HG02763 (cell line): Measurements from ENCODE around the gene DCTN1.
A peak's percentile ranks its signal among the peaks of the same experiment; 100 is the strongest.
"Not testable (repeated sequence)": the region's sequence is repeated elsewhere in the genome, so short reads cannot be mapped to it uniquely, and the experiment has no call there.

Experiments
- ATAC-seq: cut with Tn5 transposase; IDR thresholded peaks from one replicate; pipeline ENCODE4 v1.9.1; 2021; ENCODE audit warnings: mild to moderate bottlenecking, moderate library complexity; ENCODE audit not compliant: unreplicated experiment

DCTN1 gene

DNA sequence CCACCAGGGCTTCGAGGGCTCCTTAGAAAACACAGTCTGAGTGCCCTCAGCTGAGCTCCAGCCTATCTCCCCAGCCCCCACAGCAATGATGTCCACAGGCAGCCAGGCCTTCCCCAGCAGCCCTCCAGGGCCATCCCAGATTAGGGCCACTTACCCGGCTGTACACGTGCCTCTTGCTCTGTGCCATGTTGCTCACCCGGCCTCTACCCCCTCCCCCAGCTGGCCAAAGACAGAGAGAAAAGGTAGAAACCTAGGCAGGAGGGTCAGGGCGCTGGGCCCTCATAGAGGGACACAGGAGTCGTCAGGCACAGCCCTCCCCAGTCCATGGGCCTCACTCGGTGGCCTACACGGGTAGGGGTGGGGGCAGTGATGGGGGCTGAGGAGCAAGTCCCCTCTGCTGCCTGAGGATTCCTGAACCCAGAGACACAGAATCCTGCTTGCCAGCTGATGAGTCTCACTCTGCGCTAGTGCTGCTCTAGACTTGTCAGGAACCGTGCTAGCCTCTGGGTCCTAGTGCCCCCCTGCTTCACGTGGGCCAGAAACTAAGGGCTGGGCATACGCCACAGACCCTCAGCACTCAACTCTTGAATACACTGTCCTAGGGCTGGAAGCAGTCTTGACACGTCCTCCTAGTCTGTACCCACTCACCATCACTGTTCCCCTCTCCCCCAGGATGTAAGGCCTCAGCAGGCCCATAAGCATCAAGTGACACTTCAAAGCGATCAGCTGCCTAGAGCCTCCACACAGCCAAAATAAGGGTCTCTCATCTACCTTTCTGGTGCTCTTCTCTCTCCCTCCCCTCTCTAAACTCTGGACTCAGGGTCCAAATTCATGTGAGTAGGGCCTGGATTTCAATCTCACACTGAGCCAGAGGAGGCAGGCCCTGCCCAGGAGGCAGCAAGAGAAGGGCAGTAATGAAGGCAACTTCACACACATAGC is at the start of gene DCTN1:
DCTN1 (minus strand) TSS at position 461 of the 939 bp plus-strand sequence; CDS start at position 187, 274 bp downstream.
- no peak for ATAC-seq

DNA sequence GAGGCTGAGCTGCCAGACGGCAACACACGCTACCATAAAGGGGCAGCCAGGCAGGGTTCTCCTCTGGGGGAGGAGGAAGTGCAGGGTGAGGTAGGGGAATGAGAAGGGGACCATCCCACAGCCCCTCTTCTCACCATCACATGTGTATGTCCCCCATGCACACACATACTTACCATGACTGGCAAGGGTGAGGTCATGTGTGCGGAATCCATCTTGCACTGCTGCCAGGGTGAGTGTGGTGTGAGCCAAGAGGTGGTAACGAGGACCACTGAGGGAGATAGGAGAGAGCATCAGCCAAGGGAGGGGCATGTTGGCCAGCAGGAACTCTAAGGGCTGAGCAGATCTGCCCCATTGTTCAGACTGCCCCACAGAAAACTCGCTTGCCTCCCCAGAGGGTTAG is 48.6 kb upstream of the DCTN1 start:
- ATAC-seq = no peak

DNA sequence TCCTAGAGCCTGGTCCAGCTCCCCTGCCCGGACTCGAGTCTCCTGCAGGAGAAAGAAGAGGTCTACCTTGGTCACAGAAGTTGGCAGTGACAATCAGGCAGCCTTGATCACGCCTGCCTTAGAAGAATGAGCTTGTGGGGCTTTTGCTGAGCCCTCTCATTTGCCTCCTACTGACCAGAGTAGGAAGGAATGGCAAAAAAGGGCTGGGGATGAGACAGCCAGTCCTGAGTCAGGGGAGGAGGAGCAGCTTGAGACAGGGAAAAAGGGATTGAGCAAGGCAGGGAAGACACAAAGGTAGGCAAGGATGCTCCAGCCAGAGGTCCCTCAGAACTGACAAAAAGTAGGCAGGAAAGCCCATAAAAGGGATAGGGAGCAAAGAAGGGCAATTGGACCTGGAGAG is 47.4 kb upstream of the DCTN1 start:
- no peak for ATAC-seq

DNA sequence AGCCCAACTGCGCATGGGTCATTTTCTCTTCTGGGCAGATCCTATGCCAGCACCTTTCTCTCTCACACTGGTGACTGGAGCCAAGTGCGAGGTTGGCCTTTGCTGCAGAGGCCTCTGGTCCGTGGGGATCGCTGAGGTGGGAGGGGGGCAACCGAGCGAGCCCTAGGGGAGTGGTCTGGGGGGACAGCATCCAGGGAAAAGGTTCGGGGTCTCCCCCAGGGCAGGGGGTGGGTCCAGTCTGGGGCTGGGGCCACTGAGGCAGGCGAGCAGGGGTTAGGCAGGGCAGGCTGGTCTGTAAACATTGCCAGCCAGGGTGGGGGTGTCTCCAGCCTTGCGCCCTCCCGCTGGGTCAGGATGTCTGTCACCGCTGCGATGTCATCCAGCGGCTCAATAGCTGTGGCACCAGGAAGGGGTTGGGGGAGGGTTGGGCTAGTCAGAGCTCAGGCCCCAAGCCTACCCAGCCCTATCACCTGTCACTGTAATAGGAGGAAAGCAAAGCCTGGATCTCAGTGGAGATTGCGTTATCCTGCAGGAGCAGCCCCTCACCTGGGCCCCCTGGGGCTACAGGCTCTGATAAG is 46.2 kb upstream of the DCTN1 start:
- no peak for ATAC-seq

DNA sequence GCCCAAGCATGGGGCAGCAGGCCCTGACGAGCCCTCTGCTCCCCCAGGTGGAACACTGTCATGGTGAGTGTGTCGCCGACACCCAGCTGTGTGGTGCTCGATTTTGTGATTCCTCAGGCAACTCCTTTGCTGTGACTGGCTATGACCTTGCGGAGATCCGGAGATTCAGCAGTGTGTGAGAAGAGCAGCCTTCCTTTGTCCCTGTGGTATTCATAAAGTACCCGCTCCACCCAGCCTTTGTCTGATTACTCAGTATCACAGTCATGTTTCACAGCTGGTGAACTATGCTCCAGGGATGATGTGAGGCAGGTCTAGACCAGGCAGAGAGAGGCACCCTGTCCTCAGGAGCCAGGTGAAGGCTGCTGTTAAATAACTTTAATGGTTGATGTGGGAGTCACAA is 45.4 kb upstream of the DCTN1 start:
- no peak for ATAC-seq

DNA sequence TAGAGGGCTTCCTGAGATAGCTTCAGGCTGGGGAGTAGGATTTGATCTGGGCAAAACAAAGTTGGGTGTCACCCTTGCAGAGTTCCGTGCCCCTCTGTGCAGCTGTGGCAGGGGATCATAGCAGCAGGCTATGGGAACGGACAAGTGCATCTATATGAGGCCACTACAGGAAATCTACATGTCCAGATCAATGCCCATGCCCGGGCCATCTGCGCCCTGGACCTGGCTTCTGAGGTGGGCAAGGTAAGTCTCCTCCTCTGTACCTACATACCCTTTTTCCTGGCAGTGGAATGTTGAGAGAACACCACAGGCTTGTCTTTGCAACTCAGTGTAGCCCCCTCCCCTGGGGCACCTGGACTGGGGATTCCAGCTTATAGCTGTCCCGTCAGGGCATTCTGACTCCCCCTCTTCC is 44.9 kb upstream of the DCTN1 start:
- ATAC-seq = no peak

DNA sequence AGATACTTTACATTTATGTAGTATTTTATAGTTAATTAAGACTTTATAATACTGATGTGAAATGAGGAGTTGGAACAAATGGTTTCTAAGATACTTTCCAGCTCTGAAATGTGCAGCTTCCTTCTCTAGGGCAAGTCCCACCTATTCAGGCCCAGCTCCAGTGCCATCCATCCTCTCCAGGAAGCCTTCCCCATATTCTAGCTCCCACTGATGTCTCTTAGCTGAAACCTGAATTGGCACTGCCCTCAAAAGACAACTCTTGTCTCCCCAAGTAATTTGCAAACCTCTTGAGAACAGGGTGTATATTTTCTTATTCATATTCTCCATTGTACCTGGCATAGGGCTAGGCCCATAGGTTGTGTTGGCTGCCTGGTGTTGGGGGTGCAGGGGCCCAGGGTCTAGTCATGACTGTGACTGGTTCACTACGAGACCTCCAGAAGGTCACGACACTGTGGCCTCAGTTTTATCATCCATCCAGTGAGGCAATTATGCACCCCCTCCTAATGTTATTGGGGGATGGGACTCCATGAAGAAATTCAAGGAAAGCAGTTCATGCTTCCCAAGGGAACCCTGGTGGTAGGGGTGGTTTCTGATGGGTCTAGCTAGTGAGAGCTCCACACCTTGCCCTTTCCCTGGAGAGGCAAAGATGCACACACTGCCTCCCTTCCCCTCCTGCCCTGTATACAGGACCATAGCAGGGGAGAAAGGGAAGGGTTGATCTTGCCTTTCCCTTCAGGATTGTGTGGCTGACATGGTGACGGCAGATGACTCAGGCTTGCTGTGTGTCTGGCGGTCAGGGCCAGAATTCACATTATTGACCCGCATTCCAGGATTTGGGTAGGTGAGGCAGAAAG is 44.3 kb upstream of the DCTN1 start:
- no peak for ATAC-seq

DNA sequence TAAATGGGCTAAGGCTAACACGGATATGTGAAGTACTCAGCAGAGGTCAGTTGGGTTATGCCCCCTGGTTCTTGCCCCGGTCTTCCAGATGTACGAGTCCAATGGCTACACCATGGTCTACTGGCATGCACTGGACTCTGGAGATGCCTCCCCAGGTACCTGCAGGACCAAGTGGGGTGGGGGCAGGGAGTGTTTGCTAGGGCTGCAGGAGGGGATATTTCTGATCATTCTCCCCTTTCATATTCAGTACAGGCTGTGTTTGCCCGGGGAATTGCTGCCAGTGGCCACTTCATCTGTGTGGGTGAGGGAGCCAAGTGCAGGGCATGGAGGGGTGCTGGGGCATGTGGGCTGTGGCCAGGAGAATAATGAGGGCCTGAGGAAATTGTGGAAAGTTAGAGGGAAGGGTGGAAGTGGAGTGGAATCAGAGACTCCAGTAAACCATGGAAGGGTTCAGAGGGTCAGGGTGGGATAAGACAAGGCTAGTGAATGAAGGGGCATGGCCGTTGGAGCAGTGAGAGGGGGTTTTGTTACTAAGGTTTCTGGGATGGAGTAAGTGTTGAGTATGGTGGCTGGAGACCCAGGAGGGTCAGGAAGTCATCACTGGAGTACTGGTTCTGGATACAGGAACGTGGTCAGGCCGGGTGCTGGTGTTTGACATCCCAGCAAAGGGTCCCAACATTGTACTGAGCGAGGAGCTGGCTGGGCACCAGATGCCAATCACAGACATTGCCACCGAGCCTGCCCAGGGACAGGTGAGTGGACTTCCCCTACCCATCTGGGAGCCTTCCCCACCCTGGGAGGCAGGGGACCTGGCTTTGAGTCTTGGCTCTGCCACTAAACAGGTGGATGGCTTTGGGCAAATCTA is 43.4 kb upstream of the DCTN1 start:
- ATAC-seq = no peak

DNA sequence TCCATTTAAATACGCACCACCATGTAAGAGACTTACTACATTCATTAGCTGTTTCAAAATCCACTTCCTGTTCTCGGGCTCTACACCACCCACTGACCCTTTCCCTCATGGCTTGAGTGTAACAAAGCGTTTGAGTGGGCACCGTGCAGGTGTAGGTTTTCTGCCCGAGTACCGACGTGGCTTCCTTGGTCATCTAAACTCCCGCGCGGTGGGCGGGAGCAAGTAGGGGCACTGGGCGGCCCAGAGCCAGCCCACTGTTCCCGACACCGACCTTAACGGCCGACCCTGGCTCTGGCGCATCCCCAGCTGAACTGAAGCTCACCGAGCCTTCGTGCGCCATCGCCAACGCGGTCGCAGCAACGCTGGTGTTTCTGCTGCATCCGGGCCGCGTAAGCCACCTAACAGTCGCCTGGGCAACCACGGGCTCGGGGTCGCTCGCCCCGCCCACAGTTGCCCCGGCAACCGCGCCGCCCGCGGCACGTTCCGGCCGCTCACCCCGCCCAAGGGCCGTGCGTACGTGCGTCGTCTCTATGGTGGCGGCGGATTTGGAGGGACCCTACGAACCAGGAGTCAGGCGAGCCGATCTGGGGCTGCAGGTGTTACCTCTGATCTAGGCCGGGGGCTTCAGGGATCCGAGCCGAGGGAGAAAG is 41.2 kb upstream of the DCTN1 start, which contains the start of the genes C2orf81 and WDR54:
C2orf81 (minus strand) TSS at position 399 of the 650 bp plus-strand sequence; CDS start at position 340, 59 bp downstream.
WDR54 (plus strand) TSS at position 510 of the 650 bp plus-strand sequence. CDS start 424 bp downstream, outside the sequence.
- peak; percentile 91 for ATAC-seq

DNA sequence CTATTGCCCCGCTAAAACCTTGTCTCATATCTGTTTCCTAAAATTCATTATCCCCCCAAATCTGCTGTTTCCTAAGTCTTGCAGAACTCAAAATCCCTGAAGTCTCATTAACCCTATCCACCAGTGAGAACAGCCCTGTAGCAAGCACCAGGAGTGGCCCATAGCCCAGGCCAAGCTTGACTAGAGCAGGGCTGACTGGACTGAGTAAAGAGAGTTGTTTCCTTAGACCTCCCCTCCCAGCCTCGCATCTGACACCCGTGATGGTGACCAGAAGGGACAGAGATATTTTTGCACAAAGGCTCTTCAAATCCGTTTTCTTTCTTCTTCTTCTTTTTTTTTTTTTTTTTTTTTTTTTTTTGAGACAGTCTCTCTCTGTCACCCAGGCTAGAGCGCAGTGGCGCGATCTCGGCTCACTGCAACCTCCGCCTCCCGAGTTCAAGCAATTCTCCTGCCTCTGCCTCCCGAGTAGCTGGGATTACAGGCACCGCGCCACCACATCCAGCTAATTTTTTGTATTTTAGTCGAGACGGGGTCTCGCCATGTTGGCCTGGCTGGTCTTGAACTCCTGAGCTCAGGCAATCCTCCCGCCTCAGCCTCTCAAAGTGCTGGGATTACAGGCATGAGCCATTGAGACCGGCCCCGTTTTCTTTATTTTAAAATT is 40.5 kb upstream of the DCTN1 start:
- not testable (repeated sequence) for ATAC-seq

DNA sequence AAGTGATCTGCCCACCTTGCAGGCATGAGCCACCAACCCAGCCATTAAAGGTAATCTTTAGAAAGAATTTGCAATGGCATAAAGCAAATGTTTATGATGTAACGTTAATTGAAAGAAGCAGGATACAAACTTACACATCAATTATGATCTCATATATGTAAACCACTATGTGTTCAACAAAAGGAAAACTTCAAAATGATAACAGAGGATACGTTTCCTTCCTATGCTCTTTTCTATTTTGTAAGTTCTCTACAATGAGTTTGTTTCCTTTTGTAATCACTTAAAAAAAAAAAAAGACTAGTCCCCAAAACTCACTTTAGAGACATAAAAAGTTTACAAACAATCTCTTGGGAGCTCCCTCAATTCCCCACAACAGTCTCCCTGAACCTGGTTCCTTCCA is 39.9 kb upstream of the DCTN1 start:
- no peak for ATAC-seq

DNA sequence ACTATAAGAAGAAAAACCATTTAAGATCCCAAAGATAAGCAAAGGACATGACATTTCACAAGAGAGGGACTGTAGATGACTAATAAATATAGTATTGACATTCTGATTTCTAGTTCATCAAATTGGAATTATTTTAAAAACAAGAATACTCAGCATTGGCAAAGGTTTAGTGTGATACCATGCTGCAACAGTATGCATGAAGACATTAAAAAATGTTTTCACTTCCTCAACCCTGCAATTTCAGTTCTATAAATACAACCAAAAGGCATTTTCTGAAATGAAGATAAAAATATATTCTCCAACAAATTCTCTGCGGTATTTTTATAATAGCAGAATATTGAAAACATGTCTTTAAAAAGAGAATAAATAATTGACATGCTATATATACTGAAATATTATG is 39.2 kb upstream of the DCTN1 start:
- no peak for ATAC-seq

DNA sequence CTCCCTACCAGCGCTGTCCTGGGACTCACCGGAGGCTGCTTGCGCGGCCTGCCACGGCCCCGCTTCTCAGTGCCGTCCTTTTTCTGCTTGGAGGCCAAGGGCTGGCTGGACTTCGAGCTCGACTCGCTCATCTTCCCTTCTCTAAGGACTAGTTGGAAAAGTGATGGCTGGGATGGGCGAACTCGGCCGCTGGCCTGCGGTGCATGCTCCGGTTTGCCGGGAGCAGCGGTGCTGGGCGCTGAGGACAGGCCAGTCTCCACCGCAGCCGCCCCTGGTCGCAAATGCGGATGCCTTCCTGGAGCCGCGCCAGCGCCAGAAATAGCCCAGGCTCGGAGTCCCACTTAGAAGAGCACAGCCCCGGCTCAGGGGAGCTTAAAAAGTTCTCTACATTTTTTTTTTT is 38.2 kb upstream of the DCTN1 start:
- ATAC-seq = no peak

DNA sequence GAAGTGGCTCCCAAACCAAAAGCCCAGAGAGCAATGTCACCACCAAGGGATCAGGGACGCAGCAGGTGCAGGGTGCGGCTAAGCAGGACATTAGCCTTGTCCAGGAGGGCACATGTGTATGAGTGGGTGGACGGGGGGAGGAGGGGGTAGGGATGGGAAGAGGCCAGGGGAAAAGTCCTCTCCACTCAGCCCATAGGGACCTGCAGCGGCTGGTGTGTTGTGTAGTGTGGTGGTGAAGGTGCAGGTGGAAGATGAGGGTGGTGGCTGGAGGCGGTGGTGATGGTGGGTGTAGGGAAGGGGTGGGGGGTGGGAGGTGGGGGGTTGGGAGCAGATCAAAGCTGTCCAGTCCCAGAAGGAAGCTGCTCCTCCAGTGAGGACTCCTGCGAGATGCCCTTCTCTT is 37.7 kb upstream of the DCTN1 start:
- no peak for ATAC-seq

DNA sequence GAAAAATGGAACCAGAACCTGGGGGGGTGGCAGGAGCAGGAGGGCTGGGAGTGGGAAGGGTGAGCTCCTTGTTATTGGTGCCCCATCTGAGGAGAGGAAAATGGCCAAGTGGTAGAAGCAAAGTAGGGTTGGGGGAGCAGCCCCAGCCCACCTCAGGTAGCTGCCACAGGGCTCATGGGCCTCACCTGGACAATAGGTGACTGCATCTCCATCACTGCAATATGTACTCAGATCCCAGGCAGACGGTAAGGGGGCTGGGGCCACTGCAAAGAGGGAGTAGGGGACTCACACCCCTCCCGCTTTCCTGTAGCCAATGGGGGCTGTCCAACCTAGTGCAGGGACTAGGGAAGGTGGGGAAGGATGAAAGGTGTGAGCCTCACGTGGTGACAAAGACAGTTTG is 37.1 kb upstream of the DCTN1 start:
- no peak for ATAC-seq

DNA sequence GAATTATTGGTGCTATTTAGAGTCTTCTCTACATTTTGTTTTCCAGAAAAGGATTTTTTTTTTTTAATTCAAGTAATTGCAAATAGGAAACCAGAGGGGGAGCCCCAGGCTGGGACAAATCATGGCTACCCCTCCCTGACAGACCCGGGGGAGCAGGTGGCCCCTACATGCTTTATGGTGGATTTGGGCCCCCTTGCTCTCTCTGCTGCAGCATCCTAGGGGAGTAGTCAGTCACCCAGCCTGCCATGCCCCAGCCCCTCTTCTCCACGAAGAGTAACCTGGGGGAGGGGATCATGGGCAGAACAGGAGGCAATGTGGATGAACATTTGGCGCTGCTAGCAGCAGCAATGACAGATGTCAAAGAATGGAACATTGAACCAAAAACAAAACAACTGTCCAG is 36.7 kb upstream of the DCTN1 start:
- no peak for ATAC-seq

DNA sequence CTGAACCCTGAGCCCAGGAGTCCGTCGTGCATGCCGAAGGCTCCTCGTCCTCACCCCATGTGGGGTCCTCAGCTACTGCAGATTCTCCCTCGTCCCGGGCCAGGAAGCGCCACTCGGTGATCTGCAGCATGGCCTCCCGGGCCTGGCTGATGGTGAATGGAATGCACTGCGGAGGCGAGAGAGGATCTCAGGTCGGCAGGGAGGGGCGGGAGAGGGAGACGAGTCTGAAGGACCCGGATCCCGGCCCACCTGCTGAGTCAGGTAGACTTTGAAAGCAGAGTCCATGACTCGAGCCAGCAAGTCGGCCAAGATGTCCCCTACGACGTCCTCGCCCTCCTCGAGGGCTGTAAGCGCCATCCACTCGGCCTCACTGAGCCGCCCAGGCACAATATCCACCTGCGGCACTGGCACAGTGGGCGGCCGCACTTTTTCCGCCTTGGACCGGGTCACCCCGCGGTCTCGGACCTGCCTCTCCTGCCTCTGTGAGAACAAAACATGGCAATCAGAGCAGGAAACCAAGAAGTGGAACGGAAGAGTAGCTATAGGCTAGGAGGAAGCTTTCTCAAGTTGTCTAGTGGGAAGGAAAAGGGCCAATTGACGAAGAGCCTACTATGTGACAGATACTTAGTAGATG is 35.8 kb upstream of the DCTN1 start:
- no peak for ATAC-seq

DNA sequence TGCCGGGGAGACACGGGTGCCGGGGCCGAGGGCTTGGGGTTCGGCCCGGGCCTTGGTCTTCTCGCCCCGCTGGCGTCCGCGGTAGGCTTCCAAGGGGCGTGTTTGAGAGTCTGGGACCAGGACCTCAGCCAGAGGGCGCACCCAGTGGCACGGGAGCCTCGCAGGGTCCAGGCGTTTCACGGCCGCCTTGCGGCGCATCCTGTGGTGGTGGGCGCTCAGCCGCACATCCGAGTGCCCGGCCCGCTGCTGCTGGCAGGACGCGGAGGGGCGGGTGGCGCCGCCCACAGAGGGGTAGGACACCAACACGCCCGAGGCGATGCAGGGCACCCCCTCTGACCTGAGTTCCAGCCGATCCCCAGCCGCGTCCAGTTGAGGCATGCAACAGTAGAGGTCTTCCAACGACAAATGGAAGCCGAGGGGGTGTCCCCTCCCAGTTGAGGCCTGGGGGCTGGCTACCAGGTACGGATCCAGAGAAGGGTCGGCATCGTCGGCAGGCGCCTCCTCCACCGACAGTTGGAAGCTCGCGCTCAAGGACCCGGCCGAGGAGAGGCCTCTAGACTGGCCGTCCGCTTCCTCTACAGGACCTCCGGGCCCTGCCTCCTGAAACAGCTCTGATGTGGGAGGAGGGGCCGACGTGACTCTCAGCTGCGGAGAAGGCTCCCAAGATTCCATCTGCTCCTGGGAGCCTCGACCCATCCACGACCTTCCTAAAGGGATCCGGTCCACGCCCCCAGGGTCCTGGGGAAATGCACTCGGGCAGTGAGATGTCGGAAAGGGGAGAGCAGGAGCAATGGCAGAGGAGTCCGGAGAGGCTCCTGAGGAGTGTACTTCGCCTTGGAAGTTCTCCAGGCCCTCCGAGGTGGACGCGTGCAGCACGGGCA is 35.0 kb upstream of the DCTN1 start:
- ATAC-seq = no peak
